ENCODE measurements around the gene KCTD19.

KCTD19 gene

GRCh38 chr16:67284699-67285646 lies 41.6 kb downstream of the KCTD19 start:
- peak; percentile 47 for FAIRE-seq
- DNase-seq (ENCODE audit: insufficient read length, low spot score): peak; percentile 46
- no peak for TF ChIP-seq TAF1 (IDR thresholded peaks at IDR 0.05; ENCODE audit: low read depth, low read length)
- no peak for TF ChIP-seq POLR2A (IDR thresholded peaks at IDR 0.05; ENCODE audit: low read depth, low read length)
- no peak for TF ChIP-seq PAX5 (IDR thresholded peaks at IDR 0.05; ENCODE audit: insufficient read depth, low read length, severe bottlenecking)
- no peak for TF ChIP-seq SPI1 (IDR thresholded peaks at IDR 0.05; ENCODE audit: low read depth, low read length)
- TF ChIP-seq POU2F2 (IDR thresholded peaks at IDR 0.05; ENCODE audit: low read depth, low read length): no peak
- TF ChIP-seq POLR2AphosphoS5 (IDR thresholded peaks at IDR 0.05; ENCODE audit: low read depth, low read length): no peak

DNA sequence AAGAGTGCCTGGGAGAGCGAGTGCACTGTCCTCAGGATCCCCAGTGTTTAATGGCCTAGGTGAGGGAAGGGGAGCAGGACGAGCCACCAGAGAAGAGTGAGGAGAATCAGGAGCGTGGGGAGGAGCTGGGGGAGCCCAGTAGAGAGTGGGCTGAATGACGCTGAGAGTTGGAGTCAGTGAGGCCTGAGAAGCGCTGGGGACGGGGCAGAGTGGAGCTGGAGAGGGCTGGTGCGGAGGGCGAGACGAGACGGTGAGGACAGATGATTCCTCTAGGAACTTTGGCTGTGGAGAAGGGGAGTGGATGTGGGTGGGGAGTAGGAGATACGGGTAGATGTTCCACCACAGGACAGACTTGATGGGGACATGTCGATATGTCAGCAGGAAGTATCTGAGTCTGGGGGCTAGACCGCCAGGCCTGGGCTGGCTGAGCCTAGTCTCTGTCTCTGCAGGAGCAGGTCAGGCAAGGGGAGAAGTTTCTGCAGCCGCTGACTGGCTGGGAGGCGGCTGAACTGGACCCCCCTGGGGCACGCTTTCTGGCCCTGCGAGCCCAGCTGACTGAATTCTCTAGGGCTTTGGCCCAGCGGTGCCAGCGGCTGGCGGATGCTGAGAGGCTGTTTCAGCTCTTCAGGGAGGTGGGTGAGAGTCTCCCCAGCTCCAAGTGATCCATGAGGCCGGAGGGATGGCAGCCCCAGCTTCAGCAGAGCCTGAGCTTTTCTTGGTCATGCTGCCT lies 42.5 kb downstream of the KCTD19 start:
- TF ChIP-seq TAF1 (IDR thresholded peaks at IDR 0.05; ENCODE audit: low read depth, low read length) (no peak), POU2F2 (IDR thresholded peaks at IDR 0.05; ENCODE audit: low read depth, low read length) (no peak), SPI1 (IDR thresholded peaks at IDR 0.05; ENCODE audit: low read depth, low read length) (no peak), PAX5 (IDR thresholded peaks at IDR 0.05; ENCODE audit: insufficient read depth, low read length, severe bottlenecking) (no peak), POLR2A (IDR thresholded peaks at IDR 0.05; ENCODE audit: low read depth, low read length) (no peak), POLR2AphosphoS5 (IDR thresholded peaks at IDR 0.05; ENCODE audit: low read depth, low read length) (no peak)
- FAIRE-seq (no peak), DNase-seq (ENCODE audit: insufficient read length, low spot score) (no peak)

DNA sequence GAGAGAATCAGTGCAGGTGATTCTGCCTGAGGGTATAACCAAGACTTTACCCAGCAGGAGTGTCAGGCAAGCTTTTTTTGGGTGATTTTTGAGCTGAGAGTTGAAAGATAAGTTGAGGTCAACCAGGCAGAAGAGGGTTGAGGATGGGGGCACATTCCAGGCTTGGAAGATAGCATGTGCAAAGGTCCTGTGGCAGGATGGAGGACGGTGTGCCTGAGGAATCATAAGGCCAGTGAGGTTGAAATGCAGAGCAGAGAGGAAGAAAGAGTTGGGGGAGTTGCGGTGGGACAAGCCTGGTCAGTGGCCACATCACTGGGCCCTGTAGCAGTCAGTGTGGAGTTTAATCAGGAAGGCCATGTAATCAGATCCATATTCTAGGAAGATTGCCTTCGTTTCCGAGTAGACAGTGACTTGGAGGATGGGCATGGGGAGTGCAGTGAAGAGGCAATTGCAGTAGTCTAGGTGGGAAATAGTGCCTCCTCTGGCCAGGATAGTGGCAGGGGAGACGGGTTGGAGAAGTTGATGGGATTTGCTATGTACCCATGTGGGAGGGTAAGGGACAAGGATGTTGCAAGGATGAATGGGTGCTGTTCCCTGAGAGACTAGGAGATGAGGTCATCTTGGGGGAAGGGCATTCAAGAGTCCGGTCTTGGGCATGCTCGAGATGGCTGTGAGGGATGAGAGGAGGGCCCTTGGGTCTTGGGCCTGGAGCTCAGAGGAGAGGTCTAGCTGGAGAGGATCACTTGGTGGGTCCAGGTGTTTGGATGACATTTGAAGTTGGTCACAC lies 43.3 kb downstream of the KCTD19 start:
- TF ChIP-seq PAX5 (IDR thresholded peaks at IDR 0.05; ENCODE audit: insufficient read depth, low read length, severe bottlenecking) (no peak), POU2F2 (IDR thresholded peaks at IDR 0.05; ENCODE audit: low read depth, low read length) (no peak), SPI1 (IDR thresholded peaks at IDR 0.05; ENCODE audit: low read depth, low read length) (no peak), POLR2AphosphoS5 (IDR thresholded peaks at IDR 0.05; ENCODE audit: low read depth, low read length) (no peak), POLR2A (IDR thresholded peaks at IDR 0.05; ENCODE audit: low read depth, low read length) (no peak), TAF1 (IDR thresholded peaks at IDR 0.05; ENCODE audit: low read depth, low read length) (no peak)
- DNase-seq (ENCODE audit: insufficient read length, low spot score): no peak
- no peak for FAIRE-seq

- DNase-seq (ENCODE audit: insufficient read length, low spot score): no peak
- no peak for TF ChIP-seq POU2F2 (IDR thresholded peaks at IDR 0.05; ENCODE audit: low read depth, low read length)
- no peak for TF ChIP-seq SPI1 (IDR thresholded peaks at IDR 0.05; ENCODE audit: low read depth, low read length)
- no peak for TF ChIP-seq POLR2AphosphoS5 (IDR thresholded peaks at IDR 0.05; ENCODE audit: low read depth, low read length)
- no peak for TF ChIP-seq PAX5 (IDR thresholded peaks at IDR 0.05; ENCODE audit: insufficient read depth, low read length, severe bottlenecking)
- no peak for TF ChIP-seq TAF1 (IDR thresholded peaks at IDR 0.05; ENCODE audit: low read depth, low read length)
- TF ChIP-seq POLR2A (IDR thresholded peaks at IDR 0.05; ENCODE audit: low read depth, low read length): no peak
- no peak for FAIRE-seq
These were observed 44.1 kb downstream of the KCTD19 start for GRCh38 chr16:67282447-67282805.

- DNase-seq (ENCODE audit: insufficient read length, low spot score): no peak
- no peak for TF ChIP-seq PAX5 (IDR thresholded peaks at IDR 0.05; ENCODE audit: insufficient read depth, low read length, severe bottlenecking)
- TF ChIP-seq POU2F2 (IDR thresholded peaks at IDR 0.05; ENCODE audit: low read depth, low read length): no peak
- no peak for TF ChIP-seq SPI1 (IDR thresholded peaks at IDR 0.05; ENCODE audit: low read depth, low read length)
- no peak for TF ChIP-seq POLR2AphosphoS5 (IDR thresholded peaks at IDR 0.05; ENCODE audit: low read depth, low read length)
- TF ChIP-seq POLR2A (IDR thresholded peaks at IDR 0.05; ENCODE audit: low read depth, low read length): no peak
- no peak for TF ChIP-seq TAF1 (IDR thresholded peaks at IDR 0.05; ENCODE audit: low read depth, low read length)
- no peak for FAIRE-seq
These were observed 44.8 kb downstream of the KCTD19 start for GRCh38 chr16:67281536-67282446.

DNA sequence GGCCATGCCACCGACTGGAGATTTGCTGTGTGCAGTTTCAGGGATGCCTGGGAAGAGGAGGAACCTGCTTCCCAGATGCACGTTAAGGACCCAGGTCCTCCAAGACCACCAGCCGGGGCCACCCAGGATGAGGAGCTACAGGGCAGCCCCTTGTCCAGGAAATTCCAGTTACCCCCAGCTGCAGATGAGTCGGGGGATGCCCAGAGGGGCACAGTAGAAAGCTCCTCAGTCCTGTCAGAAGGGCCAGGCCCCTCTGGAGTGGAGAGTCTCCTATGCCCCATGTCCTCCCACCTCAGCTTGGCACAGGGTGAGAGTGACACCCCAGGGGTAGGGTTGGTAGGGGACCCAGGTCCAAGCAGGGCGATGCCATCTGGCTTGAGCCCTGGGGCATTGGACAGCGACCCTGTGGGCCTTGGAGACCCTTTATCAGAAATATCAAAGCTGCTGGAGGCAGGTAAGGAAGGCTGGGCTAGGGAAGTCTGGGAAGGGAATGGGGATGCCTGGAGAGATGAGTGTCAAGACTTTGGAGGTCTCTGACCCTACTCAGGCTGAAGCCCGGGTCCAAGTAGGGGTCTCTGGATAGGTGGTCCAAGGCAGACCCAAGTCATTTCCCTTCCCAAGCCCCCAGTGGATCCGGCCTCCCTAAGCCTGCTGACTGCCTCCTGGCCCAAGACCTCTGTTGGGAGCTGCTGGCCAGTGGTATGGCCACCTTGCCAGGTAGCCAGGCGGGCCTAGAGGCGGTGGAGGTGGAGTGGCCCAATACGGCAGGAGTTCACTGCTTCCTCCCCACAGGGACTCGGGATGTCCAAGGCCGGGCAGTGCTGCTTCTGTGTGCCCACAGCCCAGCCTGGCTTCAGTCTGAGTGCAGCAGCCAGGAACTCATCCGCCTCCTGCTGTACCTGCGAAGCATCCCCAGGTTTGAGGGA lies 46.2 kb downstream of the KCTD19 start:
- TF ChIP-seq PAX5 (IDR thresholded peaks at IDR 0.05; ENCODE audit: insufficient read depth, low read length, severe bottlenecking): no peak
- no peak for TF ChIP-seq SPI1 (IDR thresholded peaks at IDR 0.05; ENCODE audit: low read depth, low read length)
- TF ChIP-seq POLR2A (IDR thresholded peaks at IDR 0.05; ENCODE audit: low read depth, low read length): no peak
- no peak for TF ChIP-seq TAF1 (IDR thresholded peaks at IDR 0.05; ENCODE audit: low read depth, low read length)
- no peak for TF ChIP-seq POU2F2 (IDR thresholded peaks at IDR 0.05; ENCODE audit: low read depth, low read length)
- TF ChIP-seq POLR2AphosphoS5 (IDR thresholded peaks at IDR 0.05; ENCODE audit: low read depth, low read length): no peak
- DNase-seq (ENCODE audit: insufficient read length, low spot score) (no peak), FAIRE-seq (no peak)

DNA sequence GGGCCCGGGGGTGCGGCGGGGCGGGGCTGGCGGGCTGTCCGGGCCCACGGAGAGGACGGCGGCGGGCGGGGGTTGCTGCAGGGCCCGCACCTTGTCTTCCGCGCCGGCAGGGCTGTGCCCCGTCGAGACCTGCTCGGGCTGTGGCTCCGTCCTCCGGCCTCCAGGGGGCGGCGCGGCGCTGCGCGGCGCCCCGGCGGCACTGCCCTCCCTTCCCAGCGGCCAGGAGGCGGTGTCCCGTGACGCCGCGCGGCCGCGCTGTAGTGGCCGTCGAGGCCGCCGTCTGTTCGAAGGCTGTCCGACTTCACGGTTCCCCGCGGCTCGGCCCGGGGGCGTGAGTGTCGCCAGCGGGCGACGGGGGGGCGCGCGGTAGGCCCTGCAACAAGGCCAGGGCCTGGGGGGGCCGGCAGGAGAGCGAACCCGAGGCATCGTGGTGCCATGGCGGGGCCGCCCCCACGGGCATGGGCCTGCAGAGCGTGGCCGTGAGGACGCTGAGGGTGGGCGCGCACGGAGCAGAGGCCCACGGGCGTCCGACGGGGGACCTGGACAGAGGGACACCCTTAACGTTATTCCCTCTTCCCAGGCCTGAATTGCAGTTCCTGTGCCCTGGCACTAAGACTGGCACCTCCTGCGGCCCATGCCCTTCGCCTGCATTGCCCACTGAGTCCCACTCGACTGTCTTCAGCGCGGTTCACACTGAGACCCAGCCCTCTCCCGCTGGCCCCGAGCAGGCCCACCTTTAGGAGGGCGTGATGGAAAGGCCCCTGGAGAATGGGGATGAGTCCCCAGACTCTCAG lies 47.0 kb downstream of the KCTD19 start, which contains the start of gene PLEKHG4:
PLEKHG4 (plus strand) TSS at position 237 of the 794 bp plus-strand sequence; CDS start at position 750, 513 bp downstream.
- DNase-seq (ENCODE audit: insufficient read length, low spot score) (peak; percentile 99), FAIRE-seq (peak; percentile 98)

More for the DNA sequence above, 47.0 kb downstream of the KCTD19 start, which contains the start of gene PLEKHG4:
- TF ChIP-seq PAX5 (IDR thresholded peaks at IDR 0.05; ENCODE audit: insufficient read depth, low read length, severe bottlenecking): peak; percentile 82
- TF ChIP-seq POLR2A (IDR thresholded peaks at IDR 0.05; ENCODE audit: low read depth, low read length): no peak
- 0 out of 2 replicates have a peak, but pooled peaks have one; percentile 26 for TF ChIP-seq POU2F2 (IDR thresholded peaks at IDR 0.05; ENCODE audit: low read depth, low read length)
- no peak for TF ChIP-seq SPI1 (IDR thresholded peaks at IDR 0.05; ENCODE audit: low read depth, low read length)
- TF ChIP-seq TAF1 (IDR thresholded peaks at IDR 0.05; ENCODE audit: low read depth, low read length): peak; percentile 33; the same call in 1 of the 2 replicates

Measured in GM12891 (cell line).